CD8-positive, alpha-beta memory T cell (primary cell): ENCODE measurements around the gene LBX1. TPM values are rescaled to one million over a fixed set of nuclear protein-coding genes. Genes with fewer than 3 reads are reported as not detected.

Source experiments
- CTCF ChIA-PET: fragments of 350-600 bp; sonication (Branson Sonifier 250); formaldehyde crosslinking; loops from one replicate; lab custom pipeline; 2021; ENCODE audit warnings: antibody characterized with exemption; lab: Charles Lee
- POLR2A ChIA-PET: fragments of 350-600 bp; sonication (Branson Sonifier 250); formaldehyde crosslinking; loops from one replicate; lab custom pipeline; 2021; ENCODE audit warnings: antibody characterized with exemption; lab: Charles Lee
- DNase-seq, 5 donors: peaks; one replicate each; pipeline versions ENCODE4 v3.0.0 to v3.0.0-alpha.2; 2020 to 2022; ENCODE audit warnings: mixed read lengths in 1 of 5
- H3K27ac ChIP-seq: one replicate; pipeline ENCODE4 v1.7.0; 2013; ENCODE audit warnings: low read depth, mild to moderate bottlenecking, low read length, moderate library complexity
- H3K27me3 ChIP-seq: 2 replicates; pipeline ENCODE4 v1.7.0; 2013; ENCODE audit warnings: low read length, mild to moderate bottlenecking; ENCODE audit not compliant: insufficient read depth, poor library complexity, severe bottlenecking
- H3K36me3 ChIP-seq: 2 replicates; pipeline ENCODE4 v1.7.0; 2013; ENCODE audit warnings: mild to moderate bottlenecking, low read length, moderate library complexity; ENCODE audit not compliant: insufficient read depth
- H3K4me1 ChIP-seq: 2 replicates; pipeline ENCODE4 v1.7.0; 2013; ENCODE audit warnings: mild to moderate bottlenecking, low read length, moderate library complexity; ENCODE audit not compliant: insufficient read depth
- H3K4me3 ChIP-seq: 2 replicates; pipeline ENCODE4 v1.7.0; 2013; ENCODE audit warnings: mild to moderate bottlenecking, low read length
- H3K9me3 ChIP-seq: 2 replicates; pipeline ENCODE4 v1.7.0; 2013; ENCODE audit warnings: mild to moderate bottlenecking, low read length
- H3K27ac Mint-ChIP-seq, 8 donors: one replicate each; pipeline ENCODE4 v1.8.0; 2020 to 2021; ENCODE audit warnings: mixed read lengths in 8 of 8, mild to moderate bottlenecking in 6 of 8, inconsistent platforms in 3 of 8, moderate library complexity in 3 of 8
- H3K27me3 Mint-ChIP-seq, 2 donors: one replicate each; pipeline ENCODE4 v1.8.0; 2020 to 2021; ENCODE audit warnings: mixed read lengths in 2 of 2, mild to moderate bottlenecking in 1 of 2, moderate library complexity in 1 of 2
- H3K36me3 Mint-ChIP-seq, 3 donors: one replicate each; pipeline ENCODE4 v1.8.0; 2020 to 2021; ENCODE audit warnings: mixed read lengths in 3 of 3, inconsistent platforms in 1 of 3, mild to moderate bottlenecking in 1 of 3
- H3K4me1 Mint-ChIP-seq, 3 donors: one replicate each; pipeline ENCODE4 v1.8.0; 2020 to 2021; ENCODE audit warnings: mixed read lengths in 3 of 3, inconsistent platforms in 1 of 3, mild to moderate bottlenecking in 1 of 3
- H3K4me3 Mint-ChIP-seq, 7 donors: one replicate each; pipeline ENCODE4 v1.8.0; 2020 to 2021; ENCODE audit warnings: mixed read lengths in 7 of 7, mild to moderate bottlenecking in 6 of 7, moderate library complexity in 4 of 7, inconsistent platforms in 2 of 7
- H3K9me3 Mint-ChIP-seq, 5 donors: one replicate each; pipeline ENCODE4 v1.8.0; 2020 to 2022; ENCODE audit warnings: mixed read lengths in 5 of 5, mild to moderate bottlenecking in 3 of 5, moderate library complexity in 2 of 5, inconsistent platforms in 1 of 5
- polyA plus RNA-seq: library from polyadenylated mRNA; unstranded; fragments of 300-500 nt; fragmentation: Illumina TruSeq; gene quantifications from one replicate; pipeline ENCODE4 v1.2.3, GENCODE V29; 2021
- total RNA-seq, 2 experiments: library from RNA; stranded (reverse); gene quantifications; one replicate each; pipeline ENCODE4 v1.2.3, GENCODE V29; 2021

LBX1 gene
- total and polyA plus RNA-seq, 3 experiments from 2014 or later = not detected

DNA sequence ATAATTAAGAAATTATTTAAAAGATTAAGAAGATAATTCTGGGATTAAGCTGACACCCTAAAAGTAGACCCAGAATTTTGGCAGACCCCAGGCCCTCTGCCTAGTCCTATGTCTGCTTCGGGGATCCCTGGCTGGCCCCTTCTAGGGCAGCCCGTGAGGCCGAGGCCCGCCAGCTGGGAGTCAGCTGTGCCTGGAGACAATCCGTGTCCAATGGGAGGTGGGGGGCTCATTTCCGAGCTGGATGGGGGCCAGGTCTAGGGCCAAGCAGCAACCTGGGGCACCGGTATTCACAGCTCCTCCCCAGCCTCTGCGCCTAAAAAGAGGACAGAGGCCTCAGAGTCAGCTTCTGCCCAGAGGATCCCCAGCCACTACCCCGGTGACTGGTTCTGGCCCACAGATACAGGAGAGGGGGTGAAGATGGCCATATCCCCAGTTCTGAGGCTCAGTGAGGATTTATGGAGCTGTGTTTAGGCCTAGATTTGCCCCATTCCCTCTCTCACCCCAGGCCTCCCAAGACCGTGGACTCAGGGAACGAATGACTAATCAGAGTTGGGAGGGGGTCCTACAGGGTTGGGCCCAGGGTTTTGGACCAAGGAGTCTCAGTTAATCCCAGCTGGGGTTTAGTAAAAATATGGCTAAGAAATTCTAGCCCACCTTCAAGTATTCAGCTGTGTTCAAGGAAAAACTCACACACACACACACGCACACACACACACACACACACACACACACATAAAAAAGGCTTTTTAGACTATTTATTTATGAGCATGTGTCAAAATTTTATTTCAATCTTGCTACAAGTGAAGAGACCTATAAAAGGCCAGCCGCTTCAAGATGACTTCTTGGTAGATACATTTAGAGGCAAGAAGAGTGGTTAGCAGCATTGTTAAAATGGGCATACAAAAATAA, 37.4 kb upstream of the LBX1 start:
- no peak overlapping the region for H3K4me3 ChIP-seq
- Mint-ChIP-seq H3K9me3 (no peaks in the 10 kb centered on the region), H3K27ac (no peak overlapping the region), H3K36me3 (no peaks in the 10 kb centered on the region), H3K4me1 (no peaks in the 10 kb centered on the region), H3K4me3 (no peak overlapping the region), H3K27me3 (peaks cover 26 to 49% of the 10 kb centered on the region in 2 donors)
- CTCF ChIA-PET = interaction anchor here (0.9 kb wide), 1 partner anchor 52 kb away, joined by 3 read pairs; no protein-coding TSS in a partner anchor
- H3K9me3 ChIP-seq = no peaks in the 10 kb centered on the region
- POLR2A ChIA-PET = no interaction called here
- H3K36me3 ChIP-seq = no peaks in the 10 kb centered on the region
- no peak overlapping the region for H3K27ac ChIP-seq
- peaks cover 10% of the 10 kb centered on the region for H3K27me3 ChIP-seq
- no peaks in the 10 kb centered on the region for H3K4me1 ChIP-seq
- DNase-seq = no peak

DNA sequence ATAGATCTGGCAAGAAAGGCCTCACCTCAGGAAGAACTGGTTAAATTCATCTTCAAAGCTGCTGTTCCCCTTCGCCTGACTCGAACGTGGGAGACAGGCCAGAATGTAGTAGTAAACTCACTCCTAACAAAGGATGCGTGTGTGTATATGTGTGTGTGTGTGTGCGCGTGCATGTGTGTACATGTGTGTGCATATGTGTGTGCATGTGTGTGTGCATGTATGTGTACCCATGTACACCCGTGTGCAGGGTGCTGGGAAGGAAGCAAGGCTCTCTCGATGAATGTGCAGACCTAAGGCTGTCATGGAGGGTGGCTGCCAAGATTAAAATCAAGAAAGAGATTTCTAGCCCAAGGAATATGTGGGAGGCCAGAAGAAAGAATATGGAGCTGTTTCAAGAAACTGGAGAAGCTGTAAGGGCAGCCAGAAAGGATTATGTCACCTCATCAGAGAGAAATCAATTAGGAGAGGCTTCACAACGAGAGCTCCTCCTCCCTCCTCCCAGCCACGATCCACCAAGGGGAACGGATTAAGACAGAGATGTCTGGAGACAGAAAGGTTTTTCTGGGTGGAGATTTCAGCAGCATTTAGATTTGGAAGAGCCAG, 34.0 kb upstream of the LBX1 start:
- peak overlapping the region in 1 of 8 donors; percentile 34 for H3K27ac Mint-ChIP-seq
- H3K36me3 ChIP-seq = no peaks in the 10 kb centered on the region
- no peak overlapping the region for H3K27ac ChIP-seq
- H3K4me3 Mint-ChIP-seq = no peak overlapping the region
- H3K27me3 Mint-ChIP-seq = peaks cover 31 to 45% of the 10 kb centered on the region in 2 donors
- POLR2A ChIA-PET = interaction anchor here (0.5 kb wide), 1 partner anchor 30 kb away, joined by 3 read pairs; no protein-coding TSS in a partner anchor
- no peaks in the 10 kb centered on the region for H3K9me3 ChIP-seq
- peaks cover 16% of the 10 kb centered on the region for H3K27me3 ChIP-seq
- CTCF ChIA-PET = no interaction called here
- H3K4me1 ChIP-seq = no peaks in the 10 kb centered on the region
- no peak for DNase-seq
- no peak overlapping the region for H3K4me3 ChIP-seq
- H3K36me3 Mint-ChIP-seq = peaks cover 0 to 4% (median 0%) of the 10 kb centered on the region in 3 donors
- no peaks in the 10 kb centered on the region for H3K4me1 Mint-ChIP-seq
- peaks cover 0 to 2% (median 1%) of the 10 kb centered on the region in 5 donors for H3K9me3 Mint-ChIP-seq

DNA sequence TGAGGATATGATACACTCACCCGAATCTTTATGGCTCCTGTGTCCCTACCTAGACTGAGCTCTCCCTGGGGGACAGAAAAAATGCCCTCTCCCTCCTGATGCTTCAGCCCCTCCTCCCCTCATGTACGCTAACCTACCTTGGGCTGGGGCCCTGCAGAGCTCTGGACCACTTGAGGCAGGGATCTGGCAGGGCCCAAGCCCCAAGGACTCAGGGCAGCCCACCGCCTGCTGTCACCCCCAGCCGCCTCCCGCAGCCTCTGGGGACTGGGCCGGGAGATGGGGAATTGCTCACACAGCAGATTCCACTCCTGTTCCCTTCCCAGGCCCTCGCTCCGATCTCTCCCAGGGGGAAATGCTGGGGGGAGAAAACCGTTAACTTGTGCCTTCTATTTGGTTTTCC, 32.9 kb upstream of the LBX1 start:
- no peaks in the 10 kb centered on the region for H3K36me3 ChIP-seq
- H3K4me3 ChIP-seq = no peak overlapping the region
- H3K9me3 Mint-ChIP-seq = peaks cover 0 to 6% (median 4%) of the 10 kb centered on the region in 5 donors
- no peaks in the 10 kb centered on the region for H3K9me3 ChIP-seq
- no peak for DNase-seq
- no peaks in the 10 kb centered on the region for H3K4me1 Mint-ChIP-seq
- H3K27ac ChIP-seq = no peak overlapping the region
- H3K27ac Mint-ChIP-seq = peak overlapping the region in 1 of 8 donors; percentile 51
- ChIA-PET CTCF (no interaction called here), POLR2A (no interaction called here)
- no peak overlapping the region for H3K4me3 Mint-ChIP-seq
- H3K27me3 ChIP-seq = peaks cover 16% of the 10 kb centered on the region
- H3K36me3 Mint-ChIP-seq = peaks cover 0 to 4% (median 0%) of the 10 kb centered on the region in 3 donors
- no peaks in the 10 kb centered on the region for H3K4me1 ChIP-seq
- peaks cover 36 to 48% of the 10 kb centered on the region in 2 donors for H3K27me3 Mint-ChIP-seq

DNA sequence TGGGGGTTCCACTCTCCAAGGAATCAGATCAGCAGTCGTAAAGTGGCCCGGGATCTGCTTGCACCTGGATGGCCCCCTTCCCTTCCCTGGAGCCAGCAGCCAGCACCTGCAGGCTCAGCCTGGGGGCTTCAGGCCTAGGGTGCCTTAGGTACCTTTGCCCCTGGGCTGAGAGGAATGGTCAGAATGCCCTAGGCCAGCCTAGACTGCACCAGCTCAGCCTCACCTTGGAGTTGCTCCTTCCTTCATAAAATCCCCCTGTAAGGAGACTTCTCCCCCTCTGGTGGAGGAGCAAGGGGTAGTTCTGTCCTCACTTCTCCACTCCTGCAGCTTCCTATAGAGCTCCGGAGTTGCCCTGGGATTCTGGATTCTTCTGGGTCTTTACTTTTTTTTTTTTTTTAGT, 32.4 kb upstream of the LBX1 start:
- Histone ChIP-seq H3K4me1 (no peaks in the 10 kb centered on the region), H3K27me3 (peaks cover 16% of the 10 kb centered on the region), H3K27ac (no peak overlapping the region), H3K4me3 (no peak overlapping the region), H3K9me3 (no peaks in the 10 kb centered on the region), H3K36me3 (no peaks in the 10 kb centered on the region)
- POLR2A ChIA-PET = no interaction called here
- no peak overlapping the region for H3K27ac Mint-ChIP-seq
- no peak for DNase-seq
- H3K36me3 Mint-ChIP-seq = peaks cover 0 to 4% (median 0%) of the 10 kb centered on the region in 3 donors
- peaks cover 36 to 48% of the 10 kb centered on the region in 2 donors for H3K27me3 Mint-ChIP-seq
- H3K4me1 Mint-ChIP-seq = no peaks in the 10 kb centered on the region
- no peak overlapping the region for H3K4me3 Mint-ChIP-seq
- CTCF ChIA-PET = no interaction called here
- H3K9me3 Mint-ChIP-seq = peaks cover 0 to 6% (median 4%) of the 10 kb centered on the region in 5 donors

DNA sequence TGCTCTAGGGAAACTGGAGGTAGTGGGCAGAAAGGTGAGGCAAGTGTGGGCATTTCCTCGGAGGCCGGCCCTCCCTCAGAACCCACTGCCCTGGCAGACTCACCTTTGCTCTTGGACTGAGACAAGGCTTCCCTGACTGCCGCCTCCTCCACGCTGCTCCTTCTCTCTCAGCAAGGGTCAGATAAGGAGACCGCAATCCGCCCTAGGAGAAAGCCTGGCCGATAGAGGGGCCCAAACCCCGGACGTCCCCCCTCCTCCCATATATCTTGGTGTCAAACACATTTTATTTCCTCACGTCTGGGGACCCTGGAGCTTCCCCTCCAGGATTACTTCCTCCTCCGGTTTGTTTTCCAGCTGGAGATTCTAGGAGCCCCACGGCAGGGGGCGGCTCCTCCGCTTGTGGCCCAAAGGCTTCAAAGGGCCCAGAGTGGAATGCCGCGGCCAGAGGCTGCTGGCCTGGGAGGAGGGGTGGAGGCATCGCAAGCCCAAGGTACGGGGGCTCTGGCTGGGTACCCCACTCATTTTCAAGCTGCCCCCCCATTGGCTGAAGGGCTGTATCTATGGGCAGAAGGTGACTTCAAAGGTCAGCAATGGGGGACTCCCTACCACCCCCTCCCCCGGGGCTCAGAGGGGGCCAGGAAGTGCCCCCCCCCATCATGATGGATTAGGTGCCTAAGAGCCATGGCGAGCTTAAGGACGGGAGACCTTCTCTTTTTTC, 31.7 kb upstream of the LBX1 start:
- Mint-ChIP-seq H3K4me3 (no peak overlapping the region), H3K27me3 (peaks cover 36 to 55% of the 10 kb centered on the region in 2 donors), H3K4me1 (no peaks in the 10 kb centered on the region), H3K36me3 (peaks cover 0 to 4% (median 0%) of the 10 kb centered on the region in 3 donors), H3K9me3 (peaks cover 0 to 6% (median 4%) of the 10 kb centered on the region in 5 donors), H3K27ac (no peak overlapping the region)
- Histone ChIP-seq H3K9me3 (no peaks in the 10 kb centered on the region), H3K4me1 (no peaks in the 10 kb centered on the region), H3K27me3 (peaks cover 16% of the 10 kb centered on the region), H3K27ac (no peak overlapping the region), H3K36me3 (no peaks in the 10 kb centered on the region), H3K4me3 (no peak overlapping the region)
- DNase-seq = no peak
- CTCF ChIA-PET = no interaction called here
- POLR2A ChIA-PET = no interaction called here

DNA sequence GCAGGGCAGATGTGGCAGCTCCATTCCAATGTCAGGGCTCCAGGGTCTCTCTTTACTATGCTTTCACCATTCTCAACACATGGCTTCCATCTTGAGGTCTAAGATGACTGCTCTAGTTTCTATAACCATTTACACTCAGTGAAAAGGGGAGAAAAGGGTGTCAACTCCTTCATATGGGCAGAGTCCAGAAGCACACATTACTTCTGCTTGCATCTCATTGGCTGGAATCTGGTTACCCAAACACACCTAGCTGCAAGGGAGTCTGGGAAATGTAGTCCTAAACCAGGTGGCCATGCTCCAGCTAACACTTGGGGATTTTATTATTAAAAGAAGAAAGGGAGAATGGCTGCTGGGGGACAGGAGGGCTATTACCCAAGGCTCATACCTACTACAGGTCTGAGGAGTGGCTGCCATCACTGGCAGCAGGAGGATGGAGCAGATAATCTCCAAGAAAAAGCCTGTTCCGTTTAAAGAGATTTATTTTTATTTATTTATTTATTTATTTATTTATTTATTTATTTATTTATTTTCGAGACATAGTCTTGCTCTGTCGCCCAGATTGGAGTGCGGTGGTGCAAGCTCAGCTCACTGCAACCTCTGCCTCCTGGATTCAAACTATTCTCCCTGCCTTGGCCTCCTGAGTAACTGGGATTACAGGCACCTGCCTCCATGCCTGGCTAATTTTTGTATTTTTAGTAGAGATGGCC, 29.1 kb upstream of the LBX1 start:
- ChIA-PET CTCF (interaction anchor here (0.7 kb wide), 1 partner anchor 44 kb away, joined by 3 read pairs; no protein-coding TSS in a partner anchor), POLR2A (no interaction called here)
- no peak overlapping the region for H3K4me3 Mint-ChIP-seq
- H3K27me3 ChIP-seq = peaks cover 19% of the 10 kb centered on the region
- H3K4me1 ChIP-seq = no peaks in the 10 kb centered on the region
- peaks cover 43 to 64% of the 10 kb centered on the region in 2 donors for H3K27me3 Mint-ChIP-seq
- H3K36me3 ChIP-seq = no peaks in the 10 kb centered on the region
- H3K9me3 Mint-ChIP-seq = peaks cover 0 to 6% (median 4%) of the 10 kb centered on the region in 5 donors
- H3K27ac ChIP-seq = no peak overlapping the region
- H3K27ac Mint-ChIP-seq = no peak overlapping the region
- peaks cover 0 to 4% (median 0%) of the 10 kb centered on the region in 3 donors for H3K36me3 Mint-ChIP-seq
- no peak for DNase-seq
- H3K4me3 ChIP-seq = no peak overlapping the region
- no peaks in the 10 kb centered on the region for H3K9me3 ChIP-seq
- H3K4me1 Mint-ChIP-seq = no peaks in the 10 kb centered on the region

DNA sequence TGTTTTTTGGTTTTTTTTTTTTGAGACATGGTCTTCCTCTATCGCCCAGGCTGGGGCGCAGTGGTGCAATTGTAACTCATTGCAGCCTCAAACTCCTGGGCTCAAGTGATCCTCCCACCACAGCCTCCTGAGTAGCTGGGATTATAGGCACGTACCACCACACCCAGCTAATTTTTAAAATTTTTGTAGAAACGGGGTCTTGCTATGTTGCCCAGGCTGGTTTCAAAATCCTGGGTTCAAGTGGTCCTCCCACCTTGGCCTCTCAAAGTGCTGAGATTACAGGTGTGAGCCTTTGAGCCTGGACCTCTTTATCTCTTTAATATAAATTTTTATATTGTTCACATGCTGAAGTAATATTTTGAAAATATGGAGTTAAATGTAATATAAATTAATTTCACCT, 28.2 kb upstream of the LBX1 start:
- H3K4me3 ChIP-seq = no peak overlapping the region
- Mint-ChIP-seq H3K36me3 (peaks cover 0 to 4% (median 0%) of the 10 kb centered on the region in 3 donors), H3K9me3 (peaks cover 0 to 6% (median 4%) of the 10 kb centered on the region in 5 donors), H3K27me3 (peaks cover 49 to 60% of the 10 kb centered on the region in 2 donors), H3K4me1 (no peaks in the 10 kb centered on the region), H3K4me3 (no peak overlapping the region), H3K27ac (no peak overlapping the region)
- H3K27ac ChIP-seq = no peak overlapping the region
- no peaks in the 10 kb centered on the region for H3K9me3 ChIP-seq
- CTCF ChIA-PET = interaction anchor here (0.7 kb wide), 1 partner anchor 43 kb away, joined by 3 read pairs; no protein-coding TSS in a partner anchor
- DNase-seq = no peak
- POLR2A ChIA-PET = no interaction called here
- H3K4me1 ChIP-seq = no peaks in the 10 kb centered on the region
- no peaks in the 10 kb centered on the region for H3K36me3 ChIP-seq
- peaks cover 12% of the 10 kb centered on the region for H3K27me3 ChIP-seq
